Measurements from ENCODE around the gene P2RY14.

DNA sequence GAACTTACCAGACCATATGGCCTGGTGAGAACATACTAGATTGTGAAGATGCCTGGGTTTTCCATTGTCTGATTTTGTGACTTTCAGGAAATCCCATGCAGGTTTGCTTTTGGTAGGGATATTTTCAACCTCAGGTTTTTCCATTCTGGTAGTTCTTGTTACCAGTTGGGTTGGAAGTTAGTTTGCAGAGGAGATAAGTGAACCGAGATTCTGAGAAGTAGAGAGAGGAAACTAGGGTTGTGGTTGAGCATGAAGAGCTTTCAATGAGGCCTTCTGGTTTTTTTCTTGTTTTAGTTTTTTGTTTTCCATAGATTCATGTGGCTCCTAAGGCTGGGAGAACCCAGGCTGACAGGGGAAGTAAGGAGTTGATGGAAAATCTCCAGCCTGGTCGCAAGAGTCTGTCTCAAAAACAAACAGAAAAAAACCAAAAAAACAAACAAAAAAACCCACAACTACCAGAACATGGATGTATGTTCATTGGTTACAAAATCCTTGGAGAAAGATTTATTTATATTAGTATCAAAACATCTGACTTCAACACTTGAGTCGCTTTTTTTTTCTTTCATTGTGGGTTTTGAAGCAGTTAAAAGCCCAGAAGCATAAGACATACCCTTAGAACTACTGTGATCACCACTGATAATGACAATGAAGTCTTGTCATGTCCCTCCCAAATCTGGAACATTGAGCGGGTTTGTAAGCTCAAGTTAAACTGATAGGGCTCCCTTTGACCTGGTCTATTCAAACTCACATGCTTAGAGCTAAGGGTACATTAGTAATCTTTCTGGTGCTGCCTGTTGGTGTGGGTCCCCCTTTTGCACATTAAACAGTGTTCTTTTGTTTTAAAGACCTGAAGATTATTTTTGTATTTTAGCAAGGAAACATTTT lies 78.5 kb downstream of the P2RY14 start:
- no peak for TF ChIP-seq EZH2 (IDR thresholded peaks at IDR 0.05; ENCODE audit: insufficient read depth, low read length)
- TF ChIP-seq, protein P1, sequence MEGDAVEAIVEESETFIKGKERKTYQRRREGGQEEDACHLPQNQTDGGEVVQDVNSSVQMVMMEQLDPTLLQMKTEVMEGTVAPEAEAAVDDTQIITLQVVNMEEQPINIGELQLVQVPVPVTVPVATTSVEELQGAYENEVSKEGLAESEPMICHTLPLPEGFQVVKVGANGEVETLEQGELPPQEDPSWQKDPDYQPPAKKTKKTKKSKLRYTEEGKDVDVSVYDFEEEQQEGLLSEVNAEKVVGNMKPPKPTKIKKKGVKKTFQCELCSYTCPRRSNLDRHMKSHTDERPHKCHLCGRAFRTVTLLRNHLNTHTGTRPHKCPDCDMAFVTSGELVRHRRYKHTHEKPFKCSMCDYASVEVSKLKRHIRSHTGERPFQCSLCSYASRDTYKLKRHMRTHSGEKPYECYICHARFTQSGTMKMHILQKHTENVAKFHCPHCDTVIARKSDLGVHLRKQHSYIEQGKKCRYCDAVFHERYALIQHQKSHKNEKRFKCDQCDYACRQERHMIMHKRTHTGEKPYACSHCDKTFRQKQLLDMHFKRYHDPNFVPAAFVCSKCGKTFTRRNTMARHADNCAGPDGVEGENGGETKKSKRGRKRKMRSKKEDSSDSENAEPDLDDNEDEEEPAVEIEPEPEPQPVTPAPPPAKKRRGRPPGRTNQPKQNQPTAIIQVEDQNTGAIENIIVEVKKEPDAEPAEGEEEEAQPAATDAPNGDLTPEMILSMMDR (IDR thresholded peaks at IDR 0.05; ENCODE audit: insufficient read depth, low read depth, low read length) = no peak

Data from astrocyte (in vitro differentiated cells and primary cell).